Measurements from ENCODE around the gene TRERF1.

TRERF1 gene

GRCh38 chr6:42366011-42366705 lies 85.6 kb downstream of the TRERF1 start:
- DNase-seq = no peak

- DNase-seq = no peak
These were observed 86.7 kb downstream of the TRERF1 start for GRCh38 chr6:42365021-42365420.

GRCh38 chr6:42363926-42364849 lies 87.5 kb downstream of the TRERF1 start:
- DNase-seq = peak; percentile 43

GRCh38 chr6:42361036-42361435 lies 90.7 kb downstream of the TRERF1 start:
- DNase-seq = no peak

GRCh38 chr6:42359021-42359420 lies 92.7 kb downstream of the TRERF1 start:
- DNase-seq = no peak

GRCh38 chr6:42355416-42355815 lies 96.3 kb downstream of the TRERF1 start:
- no peak for DNase-seq

GRCh38 chr6:42354702-42355101 lies 97.0 kb downstream of the TRERF1 start:
- DNase-seq = no peak

- DNase-seq = no peak
These were observed 98.7 kb downstream of the TRERF1 start for GRCh38 chr6:42352856-42353564.

GRCh38 chr6:42350911-42351310 lies 100.8 kb downstream of the TRERF1 start:
- no peak for DNase-seq

GRCh38 chr6:42349753-42350511 lies 101.8 kb downstream of the TRERF1 start:
- no peak for DNase-seq

- DNase-seq = no peak
These were observed 104.3 kb downstream of the TRERF1 start for GRCh38 chr6:42347456-42347855.

GRCh38 chr6:42345696-42346416 lies 105.9 kb downstream of the TRERF1 start:
- DNase-seq = no peak

GRCh38 chr6:42344756-42345155 lies 107.0 kb downstream of the TRERF1 start:
- no peak for DNase-seq

GRCh38 chr6:42341771-42342553 lies 109.8 kb downstream of the TRERF1 start:
- no peak for DNase-seq

GRCh38 chr6:42341221-42341620 lies 110.5 kb downstream of the TRERF1 start:
- no peak for DNase-seq

GRCh38 chr6:42340511-42340910 lies 111.2 kb downstream of the TRERF1 start:
- DNase-seq = no peak

GRCh38 chr6:42339991-42340401 lies 111.7 kb downstream of the TRERF1 start:
- no peak for DNase-seq

- DNase-seq = no peak
These were observed 112.9 kb downstream of the TRERF1 start for GRCh38 chr6:42338744-42339222.

- DNase-seq = no peak
These were observed 113.6 kb downstream of the TRERF1 start for GRCh38 chr6:42337985-42338743.

- DNase-seq = no peak
These were observed 115.3 kb downstream of the TRERF1 start for GRCh38 chr6:42336431-42336830.

Data from DMS79 treated with DMSO at 0.1 percent for 48 hours (cell line).